ENCODE data around the gene FANCC. TPM values are rescaled to one million over a fixed set of nuclear protein-coding genes. Genes with fewer than 3 reads are reported as not detected.

FANCC gene
- polyA plus RNA-seq, 1 of the 3 experiments (the other 2 are of a cell fraction), result 3.5 TPM

- TF ChIP-seq, protein P1, sequence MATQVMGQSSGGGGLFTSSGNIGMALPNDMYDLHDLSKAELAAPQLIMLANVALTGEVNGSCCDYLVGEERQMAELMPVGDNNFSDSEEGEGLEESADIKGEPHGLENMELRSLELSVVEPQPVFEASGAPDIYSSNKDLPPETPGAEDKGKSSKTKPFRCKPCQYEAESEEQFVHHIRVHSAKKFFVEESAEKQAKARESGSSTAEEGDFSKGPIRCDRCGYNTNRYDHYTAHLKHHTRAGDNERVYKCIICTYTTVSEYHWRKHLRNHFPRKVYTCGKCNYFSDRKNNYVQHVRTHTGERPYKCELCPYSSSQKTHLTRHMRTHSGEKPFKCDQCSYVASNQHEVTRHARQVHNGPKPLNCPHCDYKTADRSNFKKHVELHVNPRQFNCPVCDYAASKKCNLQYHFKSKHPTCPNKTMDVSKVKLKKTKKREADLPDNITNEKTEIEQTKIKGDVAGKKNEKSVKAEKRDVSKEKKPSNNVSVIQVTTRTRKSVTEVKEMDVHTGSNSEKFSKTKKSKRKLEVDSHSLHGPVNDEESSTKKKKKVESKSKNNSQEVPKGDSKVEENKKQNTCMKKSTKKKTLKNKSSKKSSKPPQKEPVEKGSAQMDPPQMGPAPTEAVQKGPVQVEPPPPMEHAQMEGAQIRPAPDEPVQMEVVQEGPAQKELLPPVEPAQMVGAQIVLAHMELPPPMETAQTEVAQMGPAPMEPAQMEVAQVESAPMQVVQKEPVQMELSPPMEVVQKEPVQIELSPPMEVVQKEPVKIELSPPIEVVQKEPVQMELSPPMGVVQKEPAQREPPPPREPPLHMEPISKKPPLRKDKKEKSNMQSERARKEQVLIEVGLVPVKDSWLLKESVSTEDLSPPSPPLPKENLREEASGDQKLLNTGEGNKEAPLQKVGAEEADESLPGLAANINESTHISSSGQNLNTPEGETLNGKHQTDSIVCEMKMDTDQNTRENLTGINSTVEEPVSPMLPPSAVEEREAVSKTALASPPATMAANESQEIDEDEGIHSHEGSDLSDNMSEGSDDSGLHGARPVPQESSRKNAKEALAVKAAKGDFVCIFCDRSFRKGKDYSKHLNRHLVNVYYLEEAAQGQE (IDR thresholded peaks at IDR 0.05; ENCODE audit: low read depth, low read length), result no peak
- TF ChIP-seq NFIC (IDR thresholded peaks at IDR 0.05; ENCODE audit: borderline replicate concordance) (peak; percentile 56), USF1 (IDR thresholded peaks at IDR 0.05; ENCODE audit: borderline replicate concordance, low read depth) (no peak), FOSL2 (IDR thresholded peaks at IDR 0.05; ENCODE audit: borderline replicate concordance, low read depth) (no peak), RAD21 (IDR thresholded peaks at IDR 0.05; ENCODE audit: low read length) (peak; percentile 40), RFX5 (IDR thresholded peaks at IDR 0.05; ENCODE audit: low read length) (peak; percentile 56), RXRA (IDR thresholded peaks at IDR 0.05; ENCODE audit: borderline replicate concordance, low read depth) (peak; percentile 42; the same call in 1 of the 2 replicates), ELF1 (IDR thresholded peaks at IDR 0.05) (no peak), MEF2A (IDR thresholded peaks at IDR 0.05; ENCODE audit: borderline replicate concordance, low read depth) (no peak), RCOR1 (IDR thresholded peaks at IDR 0.05; ENCODE audit: low read length) (peak; percentile 99), PBX3 (IDR thresholded peaks at IDR 0.05) (peak; percentile 84), MAX (IDR thresholded peaks at IDR 0.05; ENCODE audit: low read depth) (0 out of 2 replicates have a peak, but pooled peaks have one; percentile 1), GABPA (IDR thresholded peaks at IDR 0.05; ENCODE audit: low read depth) (no peak), NRF1 (IDR thresholded peaks at IDR 0.05; ENCODE audit: low read depth, low read length) (no peak), FOXJ3 (CRISPR knock-in tag; IDR thresholded peaks at IDR 0.05) (peak; percentile 99), GATA2 (CRISPR knock-in tag; IDR thresholded peaks at IDR 0.05) (peak; percentile 100), TEAD4 (IDR thresholded peaks at IDR 0.05; ENCODE audit: borderline replicate concordance, insufficient read depth) (peak; percentile 64; the same call in 1 of the 2 replicates), EP300 (IDR thresholded peaks at IDR 0.05; ENCODE audit: borderline replicate concordance in 1 of 2, low read depth in 1 of 2, low read length in 1 of 2) (peak; percentile 54 to 99; a peak in 3 of 4 replicates), CHD2 (IDR thresholded peaks at IDR 0.05; ENCODE audit: low read length, partially characterized antibody) (peak; percentile 95), MXI1 (IDR thresholded peaks at IDR 0.05; ENCODE audit: low read depth, low read length) (peak; percentile 86), FOXM1 (IDR thresholded peaks at IDR 0.05; ENCODE audit: low read depth) (peak; percentile 48; the same call in 1 of the 2 replicates), JUND (IDR thresholded peaks at IDR 0.05) (peak; percentile 70)
- TF ChIP-seq, protein P2, sequence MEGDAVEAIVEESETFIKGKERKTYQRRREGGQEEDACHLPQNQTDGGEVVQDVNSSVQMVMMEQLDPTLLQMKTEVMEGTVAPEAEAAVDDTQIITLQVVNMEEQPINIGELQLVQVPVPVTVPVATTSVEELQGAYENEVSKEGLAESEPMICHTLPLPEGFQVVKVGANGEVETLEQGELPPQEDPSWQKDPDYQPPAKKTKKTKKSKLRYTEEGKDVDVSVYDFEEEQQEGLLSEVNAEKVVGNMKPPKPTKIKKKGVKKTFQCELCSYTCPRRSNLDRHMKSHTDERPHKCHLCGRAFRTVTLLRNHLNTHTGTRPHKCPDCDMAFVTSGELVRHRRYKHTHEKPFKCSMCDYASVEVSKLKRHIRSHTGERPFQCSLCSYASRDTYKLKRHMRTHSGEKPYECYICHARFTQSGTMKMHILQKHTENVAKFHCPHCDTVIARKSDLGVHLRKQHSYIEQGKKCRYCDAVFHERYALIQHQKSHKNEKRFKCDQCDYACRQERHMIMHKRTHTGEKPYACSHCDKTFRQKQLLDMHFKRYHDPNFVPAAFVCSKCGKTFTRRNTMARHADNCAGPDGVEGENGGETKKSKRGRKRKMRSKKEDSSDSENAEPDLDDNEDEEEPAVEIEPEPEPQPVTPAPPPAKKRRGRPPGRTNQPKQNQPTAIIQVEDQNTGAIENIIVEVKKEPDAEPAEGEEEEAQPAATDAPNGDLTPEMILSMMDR (IDR thresholded peaks at IDR 0.05), result no peak
- TF ChIP-seq, protein P3, sequence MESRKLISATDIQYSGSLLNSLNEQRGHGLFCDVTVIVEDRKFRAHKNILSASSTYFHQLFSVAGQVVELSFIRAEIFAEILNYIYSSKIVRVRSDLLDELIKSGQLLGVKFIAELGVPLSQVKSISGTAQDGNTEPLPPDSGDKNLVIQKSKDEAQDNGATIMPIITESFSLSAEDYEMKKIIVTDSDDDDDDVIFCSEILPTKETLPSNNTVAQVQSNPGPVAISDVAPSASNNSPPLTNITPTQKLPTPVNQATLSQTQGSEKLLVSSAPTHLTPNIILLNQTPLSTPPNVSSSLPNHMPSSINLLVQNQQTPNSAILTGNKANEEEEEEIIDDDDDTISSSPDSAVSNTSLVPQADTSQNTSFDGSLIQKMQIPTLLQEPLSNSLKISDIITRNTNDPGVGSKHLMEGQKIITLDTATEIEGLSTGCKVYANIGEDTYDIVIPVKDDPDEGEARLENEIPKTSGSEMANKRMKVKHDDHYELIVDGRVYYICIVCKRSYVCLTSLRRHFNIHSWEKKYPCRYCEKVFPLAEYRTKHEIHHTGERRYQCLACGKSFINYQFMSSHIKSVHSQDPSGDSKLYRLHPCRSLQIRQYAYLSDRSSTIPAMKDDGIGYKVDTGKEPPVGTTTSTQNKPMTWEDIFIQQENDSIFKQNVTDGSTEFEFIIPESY (IDR thresholded peaks at IDR 0.05; ENCODE audit: borderline replicate concordance, low read depth), result no peak
Measured at GRCh38 chr9:95132366-95133324, 184.9 kb downstream of the FANCC start (continued).
